Measurements from ENCODE around the gene CACNA2D4.
"Not testable (repeated sequence)": the region's sequence is repeated elsewhere in the genome, so short reads cannot be mapped to it uniquely, and the experiment has no call there.

The CACNA2D4 gene

GRCh38 chr12:1830981-1831963 is 87.2 kb downstream of the CACNA2D4 start:
- no peak for DNase-seq (ENCODE audit: low spot score)

GRCh38 chr12:1830401-1830845 is 88.0 kb downstream of the CACNA2D4 start:
- no peak for DNase-seq (ENCODE audit: low spot score)

GRCh38 chr12:1829306-1829900 is 89.0 kb downstream of the CACNA2D4 start:
- no peak for DNase-seq (ENCODE audit: low spot score)

GRCh38 chr12:1828856-1829255 is 89.6 kb downstream of the CACNA2D4 start:
- no peak for DNase-seq (ENCODE audit: low spot score)

GRCh38 chr12:1827826-1828805 is 90.3 kb downstream of the CACNA2D4 start:
- no peak for DNase-seq (ENCODE audit: low spot score)

- DNase-seq (ENCODE audit: low spot score), result no peak
Measured at GRCh38 chr12:1826867-1827705, 91.4 kb downstream of the CACNA2D4 start.

- no peak for DNase-seq (ENCODE audit: low spot score)
Measured at GRCh38 chr12:1826401-1826800, 92.1 kb downstream of the CACNA2D4 start.

- DNase-seq (ENCODE audit: low spot score), result no peak
Measured at GRCh38 chr12:1825382-1826102, 92.9 kb downstream of the CACNA2D4 start.

GRCh38 chr12:1823237-1823636 is 95.2 kb downstream of the CACNA2D4 start:
- DNase-seq (ENCODE audit: low spot score), result no peak

GRCh38 chr12:1822699-1823098 is 95.8 kb downstream of the CACNA2D4 start:
- DNase-seq (ENCODE audit: low spot score), result no peak

- no peak for DNase-seq (ENCODE audit: low spot score)
Measured at GRCh38 chr12:1821805-1822204, 96.6 kb downstream of the CACNA2D4 start.

GRCh38 chr12:1820896-1821291 is 97.6 kb downstream of the CACNA2D4 start:
- no peak for DNase-seq (ENCODE audit: low spot score)

- DNase-seq (ENCODE audit: low spot score), result no peak
Measured at GRCh38 chr12:1820191-1820895, 98.1 kb downstream of the CACNA2D4 start, which contains the start of gene LRTM2. Gene LRTM2, plus strand, starts transcription at chr12:1820565. Its CDS starts 7,584 bp downstream, at chr12:1828149.

- DNase-seq (ENCODE audit: low spot score), result no peak
Measured at GRCh38 chr12:1819571-1819970, 98.9 kb downstream of the CACNA2D4 start.

- no peak for DNase-seq (ENCODE audit: low spot score)
Measured at GRCh38 chr12:1819050-1819449, 99.4 kb downstream of the CACNA2D4 start.

GRCh38 chr12:1817928-1818327 is 100.5 kb downstream of the CACNA2D4 start:
- not testable (repeated sequence) for DNase-seq (ENCODE audit: low spot score)

- DNase-seq (ENCODE audit: low spot score), result no peak
Measured at GRCh38 chr12:1816730-1817348, 101.6 kb downstream of the CACNA2D4 start.

- no peak for DNase-seq (ENCODE audit: low spot score)
Measured at GRCh38 chr12:1815814-1816729, 102.4 kb downstream of the CACNA2D4 start.

All from NAMALWA (cell line).